ENCODE measurements around the gene MAPK11.

MAPK11 gene

DNA sequence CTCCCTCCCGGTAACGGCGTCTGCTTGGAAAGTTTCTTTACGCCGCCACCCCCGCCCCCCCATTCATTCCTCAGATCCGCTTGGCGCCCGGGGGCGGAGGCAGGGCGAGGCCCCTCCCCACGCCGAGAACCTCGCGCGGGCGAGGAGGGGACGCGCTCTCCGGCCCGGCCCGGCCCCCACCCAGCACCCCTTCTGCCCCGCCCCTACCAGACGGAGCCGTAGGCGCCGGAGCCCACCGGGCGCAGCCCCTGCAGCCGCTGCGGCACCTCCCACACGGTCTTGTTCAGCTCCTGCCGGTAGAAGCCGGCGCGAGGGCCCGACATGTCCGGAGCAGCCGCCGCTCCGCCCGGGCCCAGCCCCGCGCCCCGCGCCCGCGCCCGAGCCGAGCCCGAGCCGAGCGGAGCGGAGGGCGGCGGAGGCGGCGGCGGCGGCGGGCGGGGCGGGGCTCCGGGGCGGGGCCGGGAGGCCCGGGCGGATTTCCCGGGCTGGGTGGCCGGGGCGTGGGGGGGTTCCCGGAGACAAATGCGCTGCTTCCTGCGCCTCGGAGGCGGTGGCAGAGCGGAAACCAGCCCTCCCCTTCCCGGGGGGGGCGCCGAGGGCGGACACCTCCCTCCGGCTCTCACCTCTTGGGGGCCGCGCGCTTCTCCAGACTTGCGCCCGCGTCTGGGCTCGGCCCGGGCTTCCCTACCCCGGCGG, at the start of gene MAPK11:
TSS of gene MAPK11 (minus strand) at position 411 of the 696 bp plus-strand sequence. CDS start at position 323, 88 bp downstream.
- DNase-seq = peak; percentile 11

DNA sequence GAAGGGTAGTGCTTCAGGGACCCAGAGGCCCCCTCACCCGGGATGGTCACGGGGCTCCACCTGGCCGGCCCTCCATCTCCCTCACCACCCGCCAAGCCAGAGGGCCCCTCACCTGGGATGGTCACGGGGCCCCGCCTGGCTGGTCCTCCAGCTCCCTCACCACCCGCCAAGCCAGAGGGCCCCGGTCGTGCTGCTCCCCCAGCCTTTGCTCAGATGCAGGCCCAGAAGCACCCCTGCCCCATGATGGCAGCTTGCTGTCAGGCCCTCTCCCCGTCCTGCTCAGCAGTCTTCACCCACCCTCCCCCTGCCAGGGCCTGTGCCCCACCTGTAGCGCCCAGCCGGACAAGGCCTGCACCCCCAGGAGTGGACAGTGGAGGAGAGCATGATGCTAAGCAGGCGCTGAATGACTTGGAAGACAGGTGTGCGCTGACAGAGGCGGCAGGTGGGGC, 49.3 kb upstream of the MAPK11 start:
- DNase-seq = no peak

DNA sequence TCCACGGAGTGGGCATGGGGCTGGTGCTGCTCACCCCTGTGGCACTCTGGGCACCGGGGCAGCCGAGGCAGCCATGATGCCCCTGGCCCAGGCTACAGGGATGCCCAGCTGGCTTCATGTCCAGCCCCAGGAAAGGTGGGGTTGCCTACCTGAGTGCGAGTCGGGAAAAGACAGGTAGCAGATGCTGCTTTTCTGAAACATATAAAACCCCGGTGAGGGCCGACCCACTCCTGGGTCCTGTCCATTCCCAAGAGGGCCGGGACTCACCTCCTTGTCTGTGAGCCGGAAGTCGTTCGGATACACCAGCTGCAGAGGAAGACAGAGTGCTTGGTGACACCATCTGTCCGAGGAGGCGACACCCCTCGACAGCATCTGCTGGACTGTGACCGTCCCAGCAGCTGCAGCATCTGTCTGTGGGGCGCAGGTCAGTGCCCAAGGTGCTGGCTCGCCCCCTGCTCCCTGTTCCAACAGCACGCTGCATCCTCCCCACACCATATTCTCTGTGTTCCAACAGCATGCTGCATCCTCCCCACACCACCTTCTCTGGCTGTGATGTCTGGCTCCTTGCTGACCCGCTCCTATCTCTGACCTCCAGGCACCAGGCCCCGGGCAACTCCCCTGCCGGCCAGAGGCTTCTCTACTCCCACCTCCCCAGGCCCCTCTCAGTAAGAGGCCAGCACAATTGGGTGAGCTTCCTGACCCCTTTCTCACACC, 48.7 kb upstream of the MAPK11 start:
- no peak for DNase-seq

GRCh38 chr22:50318356-50318697, 48.1 kb upstream of the MAPK11 start:
- DNase-seq = no peak

GRCh38 chr22:50317674-50318073, 47.5 kb upstream of the MAPK11 start:
- DNase-seq = no peak

- no peak for DNase-seq
Observed at GRCh38 chr22:50317178-50317577, 47.0 kb upstream of the MAPK11 start.

DNA sequence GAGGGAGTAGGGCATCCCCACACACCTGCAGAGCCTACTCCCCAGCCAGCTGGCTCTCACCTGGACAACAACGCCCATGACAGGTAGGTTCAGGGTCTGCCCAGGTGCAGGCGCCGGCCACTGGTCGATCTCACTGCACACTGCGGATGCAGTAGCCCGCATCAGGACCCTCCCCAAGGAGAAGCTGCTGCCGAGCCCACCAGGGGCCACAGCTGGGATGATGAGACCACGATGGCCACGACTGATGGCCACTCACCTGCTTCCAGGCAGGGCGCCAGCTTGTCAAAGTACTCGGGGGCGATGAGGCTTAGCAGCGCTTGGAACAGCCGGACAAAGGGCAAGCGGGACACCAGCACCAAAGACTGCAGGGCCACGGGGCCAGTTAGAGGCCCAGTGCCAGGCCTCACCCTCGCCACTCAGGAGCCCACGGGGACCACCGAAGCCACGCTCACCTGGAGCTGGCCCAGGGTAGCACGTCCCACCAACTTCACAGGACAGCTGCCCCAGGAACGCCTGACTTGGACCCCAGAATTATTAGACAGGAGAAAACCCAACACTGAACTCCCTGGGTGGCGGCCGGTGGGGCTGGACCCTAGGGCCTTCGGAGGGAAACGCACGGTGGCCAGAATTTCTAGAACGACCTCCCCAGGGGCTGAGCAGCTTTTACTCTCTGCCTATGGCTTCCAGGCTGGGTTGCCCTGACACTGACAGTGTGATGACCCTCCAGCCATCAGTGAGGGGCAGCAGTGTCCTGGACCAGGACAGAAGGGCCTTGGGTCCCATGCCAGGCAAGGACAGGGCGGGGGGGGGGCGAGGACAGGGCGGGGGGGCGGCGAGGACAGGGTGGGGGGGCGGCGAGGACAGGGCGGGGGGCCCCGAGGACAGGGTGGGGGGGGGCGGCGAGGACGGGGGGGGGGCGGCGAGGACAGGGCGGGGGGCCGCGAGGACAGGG, 46.2 kb upstream of the MAPK11 start:
- no peak for DNase-seq

- no peak for DNase-seq
Observed at GRCh38 chr22:50315289-50316113, 45.3 kb upstream of the MAPK11 start.

DNA sequence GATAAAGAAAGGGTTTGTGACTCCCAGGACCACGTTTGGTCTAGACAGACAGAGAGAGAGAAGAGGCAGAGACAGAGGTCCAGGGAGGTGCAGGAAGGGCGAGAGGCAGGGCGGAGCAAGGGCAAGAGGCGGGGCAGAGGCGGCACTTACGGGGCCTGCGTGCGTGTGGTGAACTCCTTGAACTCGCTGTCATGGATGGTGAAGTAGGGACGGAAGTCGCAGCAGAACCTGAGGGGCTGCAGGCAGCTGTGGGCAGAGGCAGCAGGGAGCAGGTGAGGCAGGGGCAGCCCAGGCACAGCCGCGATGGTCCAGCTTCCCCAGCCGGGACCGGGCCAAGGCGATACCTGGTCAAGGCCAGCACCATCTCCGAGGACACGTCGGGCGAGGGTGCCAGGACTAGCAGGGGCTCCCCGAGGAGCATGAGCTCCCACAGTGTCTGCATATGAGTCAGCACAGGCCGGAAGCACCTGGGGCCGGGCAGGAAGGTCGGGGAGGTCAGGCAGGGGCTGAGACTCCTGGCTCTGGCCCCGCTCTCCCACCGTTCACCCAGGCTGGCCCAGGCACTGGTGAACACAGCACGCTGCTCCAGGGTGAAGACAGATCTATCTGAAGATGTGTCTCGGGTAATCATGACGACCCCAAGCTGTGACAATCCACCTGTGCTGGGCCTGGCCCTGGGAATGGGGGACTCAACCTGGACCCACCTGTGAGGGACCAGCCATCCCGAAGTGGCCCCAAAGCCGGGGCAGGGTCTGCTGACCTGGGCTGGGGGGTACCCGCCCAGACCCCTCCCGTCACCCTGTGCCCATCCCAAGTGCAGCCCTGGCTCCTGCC, 44.5 kb upstream of the MAPK11 start:
- no peak for DNase-seq

- DNase-seq = no peak
Observed at GRCh38 chr22:50314081-50314454, 43.9 kb upstream of the MAPK11 start.

DNA sequence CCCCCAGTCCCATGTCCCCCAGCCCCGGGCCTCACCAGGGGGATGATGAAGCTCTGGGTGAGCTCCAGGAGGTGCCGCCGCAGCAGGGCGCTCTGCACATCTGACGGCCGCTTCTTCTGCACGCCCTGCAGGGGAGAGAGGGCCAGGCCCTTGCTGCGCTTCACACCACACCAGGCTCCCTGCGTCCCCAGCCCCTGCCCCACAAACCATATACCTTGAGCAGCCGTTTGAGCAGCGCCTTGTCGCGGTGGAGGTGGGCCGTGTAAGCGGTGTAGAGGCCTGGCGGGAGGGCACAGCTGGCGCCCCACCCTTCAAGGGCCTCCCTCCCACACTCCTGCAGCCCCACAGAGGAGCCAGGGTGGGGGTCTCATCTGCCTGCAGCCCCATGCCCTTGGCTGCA, 43.4 kb upstream of the MAPK11 start:
- DNase-seq = no peak

DNA sequence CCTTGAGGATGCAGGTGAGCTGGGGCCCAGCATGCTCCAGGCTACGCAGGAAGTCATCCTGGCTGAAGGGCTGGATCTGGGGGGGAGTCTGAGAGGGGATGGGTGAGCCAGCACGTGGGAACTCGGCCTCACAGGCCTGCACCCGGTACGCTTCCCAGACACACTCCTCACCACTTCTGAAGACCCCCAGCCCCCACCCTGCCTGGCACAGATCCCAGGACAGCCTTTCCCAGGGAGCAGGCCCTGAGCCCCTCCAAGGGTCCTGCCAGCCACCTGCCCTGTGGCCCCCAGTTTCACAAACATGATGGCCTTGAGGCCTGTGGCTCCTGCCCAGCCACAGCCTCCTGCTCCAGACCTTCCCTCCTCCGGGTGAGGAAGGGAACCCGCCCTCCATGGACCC, 42.8 kb upstream of the MAPK11 start:
- DNase-seq = no peak

DNA sequence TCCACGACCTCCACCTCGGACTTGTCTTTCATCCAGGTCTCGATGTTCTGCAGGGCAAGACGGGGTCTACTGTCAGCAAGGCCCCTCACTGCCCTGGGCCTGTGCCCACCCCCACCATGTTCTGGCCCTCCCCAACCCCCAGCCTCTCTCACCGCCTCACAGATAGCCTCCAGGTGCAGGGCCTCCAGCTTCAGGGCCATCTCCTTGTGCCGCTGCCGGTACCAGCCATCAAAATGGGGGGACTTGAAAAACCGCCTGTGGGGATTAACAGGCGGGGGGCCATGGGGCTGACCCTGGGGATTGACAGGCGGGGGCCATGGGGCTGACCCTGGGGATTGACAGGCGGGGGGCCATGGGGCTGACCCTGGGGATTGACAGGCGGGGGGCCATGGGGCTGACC, 42.2 kb upstream of the MAPK11 start:
- no peak for DNase-seq

- no peak for DNase-seq
Observed at GRCh38 chr22:50311606-50312351, 41.6 kb upstream of the MAPK11 start.

GRCh38 chr22:50310949-50311444, 40.8 kb upstream of the MAPK11 start:
- no peak for DNase-seq

DNA sequence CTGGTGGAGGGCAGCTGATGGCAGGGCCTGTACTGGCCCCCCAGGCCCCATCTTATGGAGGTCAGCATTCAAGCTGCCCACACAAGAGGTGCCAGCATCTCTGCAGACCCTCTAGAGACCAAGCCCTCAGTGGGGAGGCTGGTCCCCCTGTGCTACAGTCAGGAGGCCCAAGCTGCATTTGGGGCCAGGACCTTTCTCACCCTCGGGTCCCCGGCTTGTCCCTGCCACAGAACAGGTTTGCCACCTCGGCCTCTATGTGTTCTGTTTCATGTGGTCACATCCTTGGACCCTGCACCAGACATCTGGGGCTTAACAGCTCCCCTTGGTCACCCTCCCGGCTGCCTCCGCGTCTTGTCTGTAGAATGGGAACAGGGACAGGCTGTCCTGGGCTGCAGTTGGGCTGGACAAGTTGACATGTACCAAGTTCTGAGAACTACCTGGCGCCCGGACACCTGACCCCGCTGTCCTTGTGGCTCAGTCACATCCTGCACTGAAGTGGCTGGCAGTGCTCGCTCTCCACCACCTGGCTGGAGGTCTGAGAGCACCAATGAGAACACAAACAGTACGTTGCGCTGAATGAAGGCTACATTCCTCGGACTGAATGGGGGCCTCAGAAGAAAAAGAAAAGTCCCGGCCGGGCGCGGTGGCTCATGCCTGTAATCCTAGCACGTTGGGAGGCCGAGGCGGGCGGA, 40.0 kb upstream of the MAPK11 start:
- DNase-seq = no peak

- DNase-seq = no peak
Observed at GRCh38 chr22:50309601-50309991, 39.4 kb upstream of the MAPK11 start.

DNA sequence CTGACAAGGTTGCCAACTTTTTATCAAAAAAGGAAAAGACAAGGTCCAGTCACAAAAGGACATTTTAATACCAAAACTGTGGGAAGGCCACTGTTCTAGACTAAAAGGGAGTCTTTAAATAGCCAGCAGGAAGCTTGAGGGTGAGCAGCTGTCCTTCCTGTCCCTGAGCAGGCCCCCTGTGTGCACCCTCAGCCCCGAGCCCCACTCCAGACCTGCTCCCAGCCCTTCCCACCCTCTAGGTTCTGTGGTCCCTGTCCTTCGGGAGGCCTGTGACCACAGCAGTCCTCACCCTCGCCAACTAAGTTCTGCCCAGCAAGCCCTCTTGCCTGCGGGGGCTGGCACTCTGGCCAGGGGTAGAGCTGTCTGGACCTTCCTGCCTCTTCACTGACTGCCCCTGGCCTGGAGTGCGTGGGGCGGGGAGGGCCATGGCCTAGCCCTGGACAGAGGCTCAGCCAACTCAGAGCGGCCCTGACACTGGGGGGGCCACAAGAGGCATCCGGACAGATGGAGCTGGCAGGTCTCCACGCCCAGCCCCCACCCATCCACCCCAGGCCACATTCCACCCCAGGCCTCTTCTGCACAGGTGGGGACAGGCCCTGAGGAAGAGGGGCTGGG, 38.9 kb upstream of the MAPK11 start:
- DNase-seq = no peak

- DNase-seq = no peak
Observed at GRCh38 chr22:50308597-50308935, 38.4 kb upstream of the MAPK11 start.

All from DMS153 (cell line).